Measurements from ENCODE around the gene TSPAN10. TPM values are rescaled to one million over a fixed set of nuclear protein-coding genes. Genes with fewer than 3 reads are reported as not detected.

TSPAN10 gene
- total and polyA plus RNA-seq, 2 of the 8 experiments (the other 6 are each of a cell fraction or from before 2014, with no cell fraction given), result 0.99 to 1.1 TPM

GRCh38 chr17:81664051-81664470, 27.1 kb downstream of the TSPAN10 start:
- Histone ChIP-seq H3K9ac (replicated peaks in 1 of 4; ENCODE audit: extremely low read depth in 1 of 4, low read depth in 3 of 4, low read length in 3 of 4) (no peak overlapping the region; a peak in 1 of 7 replicates), H3K56ac (replicated peaks; ENCODE audit: insufficient read length, low read depth, low read length) (no peak overlapping the region), H4K20me1 (replicated peaks in 1 of 2; ENCODE audit: control insufficient read depth in 1 of 2, insufficient read depth in 2 of 2, low read length in 2 of 2) (peaks cover 3 to 5% of the 10 kb centered on the region in 2 experiments), H3K79me2 (ENCODE audit: control insufficient read depth in 1 of 2, insufficient read depth in 2 of 2, low read length in 2 of 2) (peaks cover 0 to 18% of the 10 kb centered on the region in 2 experiments; a peak in 2 of 4 replicates), H2BK12ac (ENCODE audit: low read depth, low read length) (no peak overlapping the region), H3K23ac (ENCODE audit: insufficient read length) (no peak overlapping the region), H4K8ac (ENCODE audit: extremely low read depth, insufficient read depth, low read length) (no peak overlapping the region), H3K79me1 (ENCODE audit: low read depth, low read length) (peaks cover 8% of the 10 kb centered on the region), H4K91ac (replicated peaks; ENCODE audit: insufficient read length, low read length) (no peak overlapping the region), H3K27me3 (replicated peaks in 1 of 4; ENCODE audit: control insufficient read depth in 3 of 4, extremely low read depth in 1 of 4, insufficient read depth in 3 of 4, low read length in 3 of 4) (no peaks in the 10 kb centered on the region), H3K4ac (replicated peaks; ENCODE audit: insufficient read length, low read depth, low read length) (peak overlapping the region; percentile 85), H2BK120ac (replicated peaks; ENCODE audit: low read depth, low read length) (no peak overlapping the region), H4K5ac (ENCODE audit: insufficient read length, low read depth, low read length) (no peak overlapping the region), H3K4me3 (ENCODE audit: extremely low read depth in 1 of 4, insufficient read depth in 2 of 4, low read depth in 3 of 4, low read length in 4 of 4) (no peak overlapping the region), H2BK15ac (ENCODE audit: low read length) (no peak overlapping the region; the same call in 1 of the 2 replicates), H2AK5ac (ENCODE audit: low read depth, low read length) (no peak overlapping the region), H3K4me2 (ENCODE audit: insufficient read depth in 1 of 2, low read depth in 2 of 2, low read length in 2 of 2) (no peak overlapping the region), H2BK5ac (ENCODE audit: low read depth, low read length) (no peak overlapping the region), H2AFZ (ENCODE audit: low read length) (no peak overlapping the region), H3K18ac (ENCODE audit: extremely low read depth, low read length) (no peak overlapping the region), H3K23me2 (ENCODE audit: low read depth, low read length) (peaks cover 4% of the 10 kb centered on the region; the same call in 1 of the 2 replicates), H3K9me3 (ENCODE audit: insufficient read depth in 2 of 2, low read depth in 1 of 2, low read length in 1 of 2) (no peaks in the 10 kb centered on the region), H3K4me1 (replicated peaks in 1 of 4; ENCODE audit: control insufficient read depth in 3 of 4, insufficient read depth in 4 of 4, low read length in 3 of 4) (peaks cover 3 to 11% (median 8%) of the 10 kb centered on the region in 4 experiments), H2BK20ac (ENCODE audit: low read length) (no peak overlapping the region), H3K27ac (ENCODE audit: low read depth, low read length) (no peak overlapping the region; the same call in 1 of the 2 replicates), H3K14ac (ENCODE audit: insufficient read length) (no peak overlapping the region), H3K36me3 (ENCODE audit: control insufficient read depth in 2 of 4, insufficient read depth in 4 of 4, low read length in 3 of 4) (peaks cover 0 to 13% (median 5%) of the 10 kb centered on the region in 4 experiments; a peak in 3 of 8 replicates)
- no peak for TF ChIP-seq BRCA1 (IDR thresholded peaks at IDR 0.05; ENCODE audit: low read depth, low read length)
- no peak for TF ChIP-seq ASH2L (IDR thresholded peaks at IDR 0.05; ENCODE audit: low read length)
- no peak for TF ChIP-seq SP2 (IDR thresholded peaks at IDR 0.05; ENCODE audit: low read length)
- TF ChIP-seq JUND (IDR thresholded peaks at IDR 0.05; ENCODE audit: low read length), result no peak
- no peak for TF ChIP-seq TAF1 (IDR thresholded peaks at IDR 0.05; ENCODE audit: low read depth, low read length)
- no peak for TF ChIP-seq SIN3A (conservative IDR thresholded peaks at IDR 0.05 in 1 of 2, IDR thresholded peaks at IDR 0.05 in 1 of 2; ENCODE audit: low read depth in 1 of 2, low read length in 2 of 2)
- TF ChIP-seq JUN (IDR thresholded peaks at IDR 0.05; ENCODE audit: low read depth, low read length), result no peak
- no peak for DNase-seq (ENCODE audit: low read depth in 1 of 2, low spot score in 2 of 2)
- 92% methylated on average over 7 of the region's 7 CpGs; no CpG with 5 or more reads in 1 of the 2 experiments for WGBS, 2 experiments (ENCODE audit: extremely low coverage in 1 of 2, insufficient coverage in 1 of 2, insufficient read length in 1 of 2, insufficient replicate concordance in 2 of 2, low coverage in 1 of 2, low lambda C conversion rate in 2 of 2, missing lambda C conversion rate in 1 of 2)
- CTCF ChIA-PET (ENCODE audit: partially characterized antibody), result interaction anchor here (1.4 to 2.0 kb wide), 2 partner anchors 17 to 49 kb away, joined by 3 to 9 read pairs; no protein-coding TSS in a partner anchor
- POLR2A ChIA-PET (ENCODE audit: partially characterized antibody), result interaction anchor here (1.0 to 4.4 kb wide), 5 partner anchors 11 to 39 kb away, joined by 3 to 23 read pairs (median 9); partner anchors contain the start of genes ARL16, HGS and MRPL12
- no peak for FAIRE-seq

Measured in H1 (cell line).